Measurements from ENCODE around the gene GSE1. TPM values are rescaled to one million over a fixed set of nuclear protein-coding genes. Genes with fewer than 3 reads are reported as not detected.

Gene GSE1
- total and polyA plus RNA-seq, 2 of the 13 experiments (the other 11 are each of a cell fraction or from before 2014, with no cell fraction given): 16.1 to 31.2 TPM

GRCh38 chr16:85704900-85705846 lies 92.1 kb downstream of the GSE1 start:
- H3K4me2 ChIP-seq (ENCODE audit: low read depth, low read length): no peak overlapping the region
- BruUV-seq (replicated peaks): no TSS peak
- ATAC-seq (peak; percentile 41), FAIRE-seq (no peak), DNase-seq (ENCODE audit: low spot score) (no peak)
- H3K4me3 ChIP-seq (replicated peaks in 1 of 3; ENCODE audit: insufficient read depth in 1 of 3, low read depth in 2 of 3, low read length in 3 of 3): no peak overlapping the region
- H3K27me3 ChIP-seq (ENCODE audit: control insufficient read depth in 1 of 2, insufficient read depth in 2 of 2, low read length in 2 of 2): peaks cover 3 to 20% of the 10 kb centered on the region in 2 experiments; a peak in 4 of 5 replicates
- H3K4me1 ChIP-seq (ENCODE audit: insufficient read depth, low read length): no peaks in the 10 kb centered on the region
- no peaks in the 10 kb centered on the region for H4K20me1 ChIP-seq (ENCODE audit: insufficient read depth, low read length)
- H3K36me3 ChIP-seq (replicated peaks in 1 of 2; ENCODE audit: control insufficient read depth in 1 of 2, insufficient read depth in 2 of 2, low read length in 2 of 2): no peaks in the 10 kb centered on the region
- H3K9me3 ChIP-seq (ENCODE audit: low read length): no peaks in the 10 kb centered on the region
- ChIA-PET CTCF (ENCODE audit: low intra/inter-chr PET ratio, low total read pairs) (no interaction called here), POLR2A (no interaction called here)
- H3K27ac ChIP-seq (ENCODE audit: extremely low read length, insufficient read depth, low read length): no peak overlapping the region
- in situ Hi-C loops (cut with HindIII; ENCODE audit: extremely low pct_ligation_motif_present, low pct_unique_long_range_greater_than_20kb) (no loop called here), intact Hi-C loops (cut with micrococcal nuclease; ENCODE audit: unreplicated experiment) (no loop called here)
- H3K9ac ChIP-seq (ENCODE audit: insufficient read depth, low read depth, low read length): no peak overlapping the region
- H3K79me2 ChIP-seq (ENCODE audit: insufficient read depth, low read length): no peaks in the 10 kb centered on the region
- H2AFZ ChIP-seq (ENCODE audit: low read length): no peak overlapping the region
- WGBS (ENCODE audit: low lambda C conversion rate): 56% methylated on average over 8 of the region's 20 CpGs
- no peak for TF ChIP-seq GZF1 (CRISPR knock-in tag; IDR thresholded peaks at IDR 0.05)
- TF ChIP-seq GPN1 (CRISPR knock-in tag; IDR thresholded peaks at IDR 0.05; ENCODE audit: borderline replicate concordance): no peak
- no peak for TF ChIP-seq ATRX (CRISPR knock-in tag; IDR thresholded peaks at IDR 0.05; ENCODE audit: borderline replicate concordance)
- TF ChIP-seq ZFP36L1 (CRISPR knock-in tag; IDR thresholded peaks at IDR 0.05): no peak
- TF ChIP-seq HNF1B (CRISPR knock-in tag; IDR thresholded peaks at IDR 0.05): no peak
- TF ChIP-seq TOE1 (CRISPR knock-in tag; IDR thresholded peaks at IDR 0.05): no peak
- TF ChIP-seq STAG1 (CRISPR knock-in tag; IDR thresholded peaks at IDR 0.05): peak; percentile 38
- no peak for TF ChIP-seq ZBTB42 (CRISPR knock-in tag; IDR thresholded peaks at IDR 0.05)
- no peak for TF ChIP-seq FOXK1 (CRISPR knock-in tag; IDR thresholded peaks at IDR 0.05; ENCODE audit: borderline replicate concordance, low read depth)
- TF ChIP-seq MBNL3 (CRISPR knock-in tag; conservative IDR thresholded peaks at IDR 0.05): no peak
- TF ChIP-seq MNT (IDR thresholded peaks at IDR 0.05): peak; percentile 94
- no peak for TF ChIP-seq KLF12 (CRISPR knock-in tag; IDR thresholded peaks at IDR 0.05; ENCODE audit: borderline replicate concordance)
- TF ChIP-seq, protein P1, sequence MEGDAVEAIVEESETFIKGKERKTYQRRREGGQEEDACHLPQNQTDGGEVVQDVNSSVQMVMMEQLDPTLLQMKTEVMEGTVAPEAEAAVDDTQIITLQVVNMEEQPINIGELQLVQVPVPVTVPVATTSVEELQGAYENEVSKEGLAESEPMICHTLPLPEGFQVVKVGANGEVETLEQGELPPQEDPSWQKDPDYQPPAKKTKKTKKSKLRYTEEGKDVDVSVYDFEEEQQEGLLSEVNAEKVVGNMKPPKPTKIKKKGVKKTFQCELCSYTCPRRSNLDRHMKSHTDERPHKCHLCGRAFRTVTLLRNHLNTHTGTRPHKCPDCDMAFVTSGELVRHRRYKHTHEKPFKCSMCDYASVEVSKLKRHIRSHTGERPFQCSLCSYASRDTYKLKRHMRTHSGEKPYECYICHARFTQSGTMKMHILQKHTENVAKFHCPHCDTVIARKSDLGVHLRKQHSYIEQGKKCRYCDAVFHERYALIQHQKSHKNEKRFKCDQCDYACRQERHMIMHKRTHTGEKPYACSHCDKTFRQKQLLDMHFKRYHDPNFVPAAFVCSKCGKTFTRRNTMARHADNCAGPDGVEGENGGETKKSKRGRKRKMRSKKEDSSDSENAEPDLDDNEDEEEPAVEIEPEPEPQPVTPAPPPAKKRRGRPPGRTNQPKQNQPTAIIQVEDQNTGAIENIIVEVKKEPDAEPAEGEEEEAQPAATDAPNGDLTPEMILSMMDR (CRISPR knock-in tag; IDR thresholded peaks at IDR 0.05): peak; percentile 43
